Kidney (tissue), 14 donors: ENCODE measurements around the gene PEX14. TPM values are rescaled to one million over a fixed set of nuclear protein-coding genes. Genes with fewer than 3 reads are reported as not detected.

ENCODE experiments used
- DNase-seq, 5 donors: peaks; one replicate each; pipeline ENCODE4 v3.0.0-alpha.2; 2013 to 2020
- FAIRE-seq: peaks from 2 replicates; lab custom pipeline; 2012; peaks lifted over from hg19 to GRCh38; lab: Jason Lieb, UNC
- H3K27ac ChIP-seq, 2 donors: one replicate each; pipeline ENCODE4 v1.7.0; 2013; ENCODE audit warnings: low read depth in 2 of 2, low read length in 2 of 2, inconsistent platforms in 1 of 2
- H3K27me3 ChIP-seq: one replicate; pipeline ENCODE4 v1.7.1; 2013; ENCODE audit warnings: low read length, inconsistent platforms; ENCODE audit not compliant: control insufficient read depth, insufficient read depth
- H3K36me3 ChIP-seq, 3 donors: one replicate each; pipeline versions ENCODE4 v1.7.0 to v1.7.1; 2013; ENCODE audit warnings: low read length in 3 of 3, control low read depth in 1 of 3, inconsistent platforms in 1 of 3; ENCODE audit not compliant: insufficient read depth in 3 of 3, control insufficient read depth in 2 of 3
- H3K4me1 ChIP-seq, 3 donors: one replicate each; pipeline versions ENCODE4 v1.7.0 to v1.7.1; 2013; ENCODE audit warnings: low read length in 3 of 3, inconsistent platforms in 1 of 3, low read depth in 1 of 3; ENCODE audit not compliant: control insufficient read depth in 2 of 3, insufficient read depth in 2 of 3
- H3K4me3 ChIP-seq, 3 donors: one replicate each; pipeline versions ENCODE4 v1.7.0 to v1.8.1; 2013; ENCODE audit warnings: low read length in 3 of 3, control low read depth in 1 of 3, inconsistent platforms in 1 of 3
- H3K9ac ChIP-seq, 3 donors: one replicate each; pipeline versions ENCODE4 v1.7.0 to v1.7.1; 2013; ENCODE audit warnings: low read length in 3 of 3, control low read depth in 1 of 3, inconsistent platforms in 1 of 3
- H3K9me3 ChIP-seq, 3 donors: one replicate each; pipeline versions ENCODE4 v1.7.0 to v1.7.1; 2013; ENCODE audit warnings: low read length in 3 of 3, control low read depth in 1 of 3, inconsistent platforms in 1 of 3; ENCODE audit not compliant: control insufficient read depth in 2 of 3, insufficient read depth in 1 of 3
- intact Hi-C: fragments of 100-400 bp; cut with DNase I; formaldehyde crosslinking; loops from one replicate; pipeline ENCODE4 v1.11.1; 2022
- polyA plus RNA-seq: library from polyadenylated mRNA; stranded (reverse); fragments of 350-450 nt; fragmentation: Illumina TruSeq; extraction: RNeasy Lipid Tissue Mini Kit (QIAGEN cat#74804); gene quantifications from one replicate; pipeline ENCODE4 v1.2.3, GENCODE V29; 2014; ENCODE audit warnings: low read depth, low replicate concordance; ENCODE audit not compliant: insufficient read depth
- total RNA-seq: library from RNA; stranded (reverse); fragmentation: NEBNext Ultra II Directional; extraction: Animal tissue kit (Norgen Biotek cat#: 25700); gene quantifications from one replicate; pipeline ENCODE4 v1.2.1, GENCODE V29; 2021
- TF ChIP-seq, protein P1 (sequence below): IDR thresholded peaks from 3 replicates; pipeline ENCODE4 v1.5.1; 2012; ENCODE audit warnings: mild to moderate bottlenecking, moderate library complexity, borderline replicate concordance; ENCODE audit not compliant: insufficient read depth; ENCODE audit errors: extremely low read depth
- donor health status: control.
- donor health status: control.
- donor health status: control.
- donor health status: control.
- donor health status: control.
- donor health status: DM: yes; HTN: yes; CAD: no.
- donor health status: Normal renal cell carcinoma (clear cell type).

The PEX14 gene
- total and polyA plus RNA-seq, 2 donors from 2014 or later: 22.8 to 25.8 TPM

DNA sequence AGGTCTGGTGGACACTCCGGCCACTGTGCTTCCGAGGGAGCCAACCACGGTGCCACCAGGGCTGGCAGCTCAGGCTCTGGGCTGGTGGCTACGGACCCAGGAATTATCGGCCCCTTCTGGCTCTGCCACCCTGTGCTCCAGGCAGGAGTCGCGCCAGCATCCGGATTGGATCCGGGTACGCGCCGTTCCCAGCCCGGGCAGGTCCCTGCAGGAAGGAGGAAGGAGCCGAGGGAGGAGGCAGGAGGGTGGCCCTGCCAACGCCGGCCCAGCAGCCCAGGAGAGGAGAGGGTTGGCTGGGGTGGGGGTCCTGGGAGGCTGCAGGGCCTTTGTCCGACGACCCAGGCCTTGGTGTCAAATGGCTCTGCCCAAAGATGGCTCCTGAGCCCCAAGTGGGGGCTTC lies 161.2 kb downstream of the PEX14 start:
- Histone ChIP-seq H3K9me3 (no peaks in the 10 kb centered on the region), H3K27me3 (no peaks in the 10 kb centered on the region), H3K27ac (no peak overlapping the region), H3K4me3 (no peak overlapping the region), H3K9ac (no peak overlapping the region), H3K36me3 (no peaks in the 10 kb centered on the region), H3K4me1 (peaks cover 0 to 6% (median 0%) of the 10 kb centered on the region in 3 donors)
- DNase-seq (no peak), FAIRE-seq (no peak)
- TF ChIP-seq, protein P1, sequence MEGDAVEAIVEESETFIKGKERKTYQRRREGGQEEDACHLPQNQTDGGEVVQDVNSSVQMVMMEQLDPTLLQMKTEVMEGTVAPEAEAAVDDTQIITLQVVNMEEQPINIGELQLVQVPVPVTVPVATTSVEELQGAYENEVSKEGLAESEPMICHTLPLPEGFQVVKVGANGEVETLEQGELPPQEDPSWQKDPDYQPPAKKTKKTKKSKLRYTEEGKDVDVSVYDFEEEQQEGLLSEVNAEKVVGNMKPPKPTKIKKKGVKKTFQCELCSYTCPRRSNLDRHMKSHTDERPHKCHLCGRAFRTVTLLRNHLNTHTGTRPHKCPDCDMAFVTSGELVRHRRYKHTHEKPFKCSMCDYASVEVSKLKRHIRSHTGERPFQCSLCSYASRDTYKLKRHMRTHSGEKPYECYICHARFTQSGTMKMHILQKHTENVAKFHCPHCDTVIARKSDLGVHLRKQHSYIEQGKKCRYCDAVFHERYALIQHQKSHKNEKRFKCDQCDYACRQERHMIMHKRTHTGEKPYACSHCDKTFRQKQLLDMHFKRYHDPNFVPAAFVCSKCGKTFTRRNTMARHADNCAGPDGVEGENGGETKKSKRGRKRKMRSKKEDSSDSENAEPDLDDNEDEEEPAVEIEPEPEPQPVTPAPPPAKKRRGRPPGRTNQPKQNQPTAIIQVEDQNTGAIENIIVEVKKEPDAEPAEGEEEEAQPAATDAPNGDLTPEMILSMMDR: no peak
- intact Hi-C loops: no loop called here

DNA sequence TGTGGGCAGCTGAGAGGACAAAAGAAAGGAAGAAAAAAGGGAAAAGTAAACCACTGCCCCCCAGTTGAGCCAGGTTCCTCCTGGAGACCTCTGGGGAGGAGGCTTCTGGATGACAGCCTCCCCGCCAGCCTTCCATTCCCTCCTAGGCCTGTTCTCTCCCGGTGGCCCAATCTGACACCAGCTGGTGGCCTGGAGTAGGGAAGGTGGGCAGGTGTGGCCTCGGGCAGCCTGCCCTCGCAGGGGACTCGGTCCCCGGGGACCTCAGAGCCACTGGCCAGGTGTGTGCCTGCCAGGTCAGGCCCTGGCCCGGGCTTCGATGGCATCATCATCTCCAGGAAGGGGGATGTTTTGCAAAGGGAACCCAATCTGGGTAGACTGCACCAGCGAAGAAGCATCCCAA lies 162.7 kb downstream of the PEX14 start:
- Histone ChIP-seq H3K9ac (no peak overlapping the region), H3K9me3 (no peaks in the 10 kb centered on the region), H3K4me1 (peaks cover 0 to 6% (median 0%) of the 10 kb centered on the region in 3 donors), H3K27ac (no peak overlapping the region), H3K36me3 (no peaks in the 10 kb centered on the region), H3K4me3 (no peak overlapping the region), H3K27me3 (no peaks in the 10 kb centered on the region)
- no peak for FAIRE-seq
- TF ChIP-seq, protein P1: no peak
- DNase-seq: no peak
- intact Hi-C loops: no loop called here

DNA sequence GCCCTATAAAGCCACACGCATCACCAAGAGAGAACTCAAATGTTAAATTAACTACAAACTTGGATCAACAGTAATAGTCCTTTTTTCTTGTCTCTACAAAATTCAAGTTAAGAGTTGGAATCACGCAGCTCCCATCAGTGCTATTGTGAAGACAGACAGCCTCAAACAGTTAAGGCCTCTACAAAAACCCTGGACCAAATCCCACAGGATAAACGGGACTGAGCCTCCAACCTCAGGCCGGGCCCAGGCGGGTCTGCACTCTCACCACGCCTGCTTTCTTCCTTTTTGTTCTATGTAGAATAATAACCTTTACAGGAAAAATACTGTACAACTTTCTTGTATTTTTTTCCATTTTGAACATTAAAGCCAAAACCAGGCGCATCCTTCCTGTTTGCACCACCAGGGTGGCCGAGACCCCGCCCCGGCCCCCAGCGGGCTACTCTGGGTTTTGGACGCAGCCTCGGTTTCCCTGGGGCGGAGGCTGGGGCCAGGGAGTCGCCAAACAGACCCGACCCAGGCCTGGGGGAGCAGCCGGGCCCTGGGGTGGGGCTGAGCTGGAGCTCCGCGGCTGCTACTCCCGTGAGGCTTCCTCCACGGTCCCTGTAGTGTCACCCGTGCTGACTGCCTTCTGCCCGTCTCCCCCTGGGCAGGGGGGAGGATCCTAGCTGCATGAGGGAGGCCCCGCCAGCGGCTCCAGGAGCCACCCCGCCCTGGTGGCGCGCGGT lies 163.2 kb downstream of the PEX14 start:
- intact Hi-C loops: no loop called here
- FAIRE-seq: no peak
- Histone ChIP-seq H3K36me3 (peaks cover 0 to 3% (median 0%) of the 10 kb centered on the region in 3 donors), H3K9me3 (no peaks in the 10 kb centered on the region), H3K27ac (no peak overlapping the region), H3K4me1 (peaks cover 0 to 6% (median 0%) of the 10 kb centered on the region in 3 donors), H3K9ac (no peak overlapping the region), H3K4me3 (peak overlapping the region in 1 of 3 donors; percentile 4), H3K27me3 (no peaks in the 10 kb centered on the region)
- TF ChIP-seq, protein P1: no peak
- no peak for DNase-seq

DNA sequence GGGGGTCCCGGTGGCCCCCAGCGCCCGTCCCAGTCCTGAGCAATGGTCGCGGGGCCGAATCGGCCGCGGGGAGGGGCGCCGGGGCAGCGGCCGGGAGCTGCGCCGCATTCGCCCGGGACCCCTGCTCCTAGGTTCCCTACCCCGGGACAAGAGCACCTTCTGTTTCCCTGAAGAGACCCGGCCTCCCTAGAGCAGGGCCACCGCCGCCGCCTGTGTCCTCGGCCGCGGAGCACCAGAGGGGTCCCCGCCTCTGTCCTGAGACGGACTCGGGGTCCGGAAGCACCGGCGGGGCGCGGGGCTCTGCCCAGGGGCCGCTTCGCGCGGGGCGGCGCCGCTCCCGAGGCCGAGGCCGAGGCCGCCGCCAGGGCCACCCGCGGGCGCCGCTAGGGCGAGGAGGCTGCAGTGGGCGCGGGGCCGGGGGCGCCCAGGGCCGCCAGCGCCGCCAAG lies 163.8 kb downstream of the PEX14 start:
- FAIRE-seq (no peak), DNase-seq (no peak)
- TF ChIP-seq, protein P1: no peak
- no peak overlapping the region for H3K4me3 ChIP-seq
- H3K4me1 ChIP-seq: peaks cover 0 to 6% (median 0%) of the 10 kb centered on the region in 3 donors
- no peak overlapping the region for H3K27ac ChIP-seq
- no peaks in the 10 kb centered on the region for H3K9me3 ChIP-seq
- intact Hi-C loops: no loop called here
- no peaks in the 10 kb centered on the region for H3K27me3 ChIP-seq
- no peak overlapping the region for H3K9ac ChIP-seq
- peaks cover 0 to 3% (median 0%) of the 10 kb centered on the region in 3 donors for H3K36me3 ChIP-seq
